NCI-H2196 (cell line): ENCODE results near the gene CEP164.

Source experiments
- DNase-seq: peaks from one replicate; lab custom pipeline; 2025; ENCODE audit not compliant: unreplicated experiment; lab: John Stamatoyannopoulos, UW

CEP164 gene

GRCh38 chr11:117327567-117328374, at the start of gene CEP164:
TSS of gene CEP164 (plus strand) at chr11:117327854. CDS start at chr11:117338587, 10,733 bp downstream.
- peak; percentile 95 for DNase-seq

DNA sequence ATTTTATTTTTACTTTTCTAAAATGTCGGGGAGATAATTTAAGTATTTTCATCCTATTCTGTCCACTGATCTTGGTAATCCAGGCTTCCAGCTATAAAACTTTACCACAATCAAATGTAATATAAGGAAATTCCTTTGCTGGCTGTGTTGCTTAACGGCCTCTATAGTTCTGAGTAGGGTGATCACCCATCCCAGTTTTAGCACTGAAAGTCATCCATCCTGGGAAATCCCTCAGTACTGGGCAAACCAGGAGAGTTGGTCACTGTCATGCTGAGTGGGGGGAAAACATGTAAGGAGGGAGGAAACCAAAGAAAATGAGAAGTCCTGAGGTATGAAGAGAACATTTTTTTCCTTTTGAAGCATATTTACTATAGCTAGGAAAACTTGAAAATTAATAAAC, 49.3 kb upstream of the CEP164 start:
- DNase-seq: no peak

- DNase-seq: no peak
Measured at GRCh38 chr11:117279711-117280376, 47.8 kb upstream of the CEP164 start.

DNA sequence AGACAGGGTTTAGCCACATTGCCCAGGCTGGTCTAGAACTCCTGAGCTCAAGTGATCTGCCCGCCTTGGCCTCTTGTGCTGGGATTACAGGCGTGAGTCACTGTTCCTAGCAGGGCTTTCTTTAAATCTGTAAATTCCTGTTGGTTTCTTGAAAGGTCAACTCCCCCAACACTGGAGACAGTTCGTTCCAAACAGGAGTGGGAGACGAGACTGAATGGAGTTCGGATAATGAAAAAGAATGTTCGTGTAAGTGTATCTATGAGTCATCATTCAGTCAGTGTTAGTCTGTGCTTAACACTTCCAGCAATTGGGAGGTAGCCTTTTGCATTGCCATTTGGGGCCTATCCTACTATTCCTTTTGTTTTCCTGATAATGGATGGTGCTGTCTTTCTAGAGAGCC, 46.5 kb upstream of the CEP164 start:
- no peak for DNase-seq

GRCh38 chr11:117281869-117282268, 45.8 kb upstream of the CEP164 start:
- DNase-seq: no peak

GRCh38 chr11:117282956-117283355, 44.7 kb upstream of the CEP164 start:
- DNase-seq: no peak

GRCh38 chr11:117284053-117284452, 43.6 kb upstream of the CEP164 start:
- no peak for DNase-seq

DNA sequence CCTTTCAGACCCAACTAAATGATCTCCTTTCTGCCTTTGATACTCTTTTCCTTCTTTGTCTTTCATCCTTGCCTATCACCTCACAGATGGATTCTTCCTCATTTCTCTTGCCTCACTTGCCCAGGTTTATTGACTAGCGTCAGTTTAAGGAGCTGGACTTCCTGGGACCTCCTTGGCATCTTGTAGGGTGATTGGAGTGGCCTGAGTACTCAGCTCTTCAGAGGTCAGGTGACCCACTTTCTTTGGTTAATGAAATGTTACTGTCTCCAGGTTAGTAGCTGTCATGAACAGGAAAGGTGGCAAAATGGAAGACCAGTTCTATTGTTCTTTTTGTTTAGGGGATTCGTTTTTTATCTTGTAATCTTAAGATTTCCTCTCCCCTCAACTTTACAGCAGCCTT, 41.1 kb upstream of the CEP164 start:
- DNase-seq: no peak

- no peak for DNase-seq
Measured at GRCh38 chr11:117287668-117288067, 40.0 kb upstream of the CEP164 start.

GRCh38 chr11:117289795-117290194, 37.9 kb upstream of the CEP164 start:
- no peak for DNase-seq

- no peak for DNase-seq
Measured at GRCh38 chr11:117290809-117291396, 36.8 kb upstream of the CEP164 start, which contains the start of gene BACE1-AS. TSS of gene BACE1-AS (plus strand) at chr11:117291346.

- DNase-seq: no peak
Measured at GRCh38 chr11:117292616-117293015, 35.0 kb upstream of the CEP164 start.

GRCh38 chr11:117295438-117296137, 32.1 kb upstream of the CEP164 start:
- no peak for DNase-seq

DNA sequence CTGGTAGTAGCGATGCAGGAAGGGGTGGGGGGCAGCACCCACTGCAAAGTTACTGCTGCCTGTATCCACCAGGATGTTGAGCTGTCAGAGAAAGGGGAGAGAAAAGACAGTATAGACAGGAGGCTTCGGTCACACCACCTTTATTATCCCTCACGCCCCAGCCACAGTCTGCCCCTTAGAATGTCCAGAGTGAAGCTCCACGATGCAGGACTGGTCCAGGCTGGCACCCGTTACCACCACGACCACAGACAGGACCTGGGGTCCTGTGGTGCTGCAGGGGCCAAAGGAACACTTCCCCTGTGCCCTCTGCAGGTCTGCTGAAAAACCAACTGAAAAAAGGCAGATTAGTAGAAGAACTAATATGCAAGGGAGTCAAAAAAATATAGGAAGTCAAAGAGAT, 30.8 kb upstream of the CEP164 start:
- DNase-seq: no peak

DNA sequence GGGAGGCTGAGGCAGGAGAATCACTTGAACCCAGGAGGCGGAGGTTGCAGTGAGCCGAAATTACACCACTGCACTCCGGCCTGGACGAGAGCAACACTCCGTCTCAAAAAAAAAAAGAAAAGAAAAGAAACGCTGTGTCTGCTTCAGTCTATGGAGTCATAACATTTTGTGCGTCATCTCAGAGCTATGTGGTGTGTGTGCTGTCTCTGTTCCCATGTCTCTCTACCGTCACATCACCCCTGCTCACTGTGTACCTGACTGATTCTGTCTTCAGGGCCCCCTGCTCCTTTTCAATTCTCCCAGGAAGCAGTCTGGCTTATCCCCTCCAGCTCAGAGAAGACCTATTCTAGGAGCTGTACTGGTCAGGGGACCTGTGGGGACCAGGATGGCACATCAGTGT, 29.5 kb upstream of the CEP164 start:
- no peak for DNase-seq

- DNase-seq: no peak
Measured at GRCh38 chr11:117299351-117300282, 28.0 kb upstream of the CEP164 start.

DNA sequence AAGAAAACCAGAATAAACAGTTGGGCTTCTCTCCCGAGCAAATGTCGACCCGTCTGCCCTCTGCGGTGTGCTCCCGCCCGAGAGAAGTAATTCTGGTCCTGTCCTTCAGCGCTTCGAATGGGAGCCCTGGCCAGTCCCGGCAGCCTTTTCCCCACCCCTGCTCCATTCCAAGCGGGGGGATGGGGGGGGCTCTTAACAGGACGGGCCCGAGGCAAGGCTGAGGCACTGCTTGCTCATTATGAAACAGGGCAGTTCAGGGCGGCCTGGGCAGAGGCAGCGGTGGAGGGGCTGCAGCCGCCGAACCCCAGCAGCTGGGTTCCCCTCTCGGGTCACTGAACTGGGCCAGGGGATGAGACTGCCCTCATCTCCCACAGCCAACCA, 27.4 kb upstream of the CEP164 start:
- DNase-seq: no peak

DNA sequence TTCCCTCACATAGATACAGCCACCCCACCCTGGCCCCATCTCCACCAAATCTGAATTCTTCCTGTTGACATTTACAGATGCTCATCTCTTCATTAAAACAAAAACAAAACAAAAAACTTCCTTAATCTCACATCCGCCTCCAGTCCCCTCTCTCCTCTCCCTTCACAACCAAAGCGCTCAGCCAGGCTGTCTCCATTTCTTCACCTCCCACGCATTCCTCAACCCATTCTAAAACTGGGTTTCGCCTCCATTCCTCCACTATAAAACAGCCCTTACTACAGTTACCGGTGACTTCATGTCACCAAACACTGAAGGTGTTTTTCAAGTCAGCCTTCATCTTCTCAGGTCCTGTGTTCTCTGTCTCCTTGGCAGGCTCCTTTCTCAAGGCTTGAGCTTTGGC, 26.9 kb upstream of the CEP164 start:
- no peak for DNase-seq

GRCh38 chr11:117302228-117302627, 25.4 kb upstream of the CEP164 start:
- no peak for DNase-seq

- DNase-seq: no peak
Measured at GRCh38 chr11:117303101-117303500, 24.6 kb upstream of the CEP164 start.
